Measurements from ENCODE around the gene TFPT.

TFPT gene

GRCh38 chr19:54137699-54138488 is 22.4 kb upstream of the TFPT start, which contains the start of gene CNOT3:
Gene CNOT3, plus strand, starts transcription at chr19:54137762. Its CDS starts 5,217 bp downstream, at chr19:54142979.
- ATAC-seq (ENCODE audit: low read depth) = no peak
- peak within 1 kb of the TSS; percentile 84 for H3K4me3 Mint-ChIP-seq
- H3K27me3 Mint-ChIP-seq = peaks cover 2% of the 10 kb centered on the region
- H3K36me3 Mint-ChIP-seq = peaks cover 9% of the 10 kb centered on the region
- H3K27ac Mint-ChIP-seq = peak within 1 kb of the TSS; percentile 95
- H3K4me1 Mint-ChIP-seq = peaks cover 30% of the 10 kb centered on the region
- no peak for DNase-seq (ENCODE audit: low spot score in 2 of 2)
- H3K9me3 Mint-ChIP-seq = no peaks in the 10 kb centered on the region

DNA sequence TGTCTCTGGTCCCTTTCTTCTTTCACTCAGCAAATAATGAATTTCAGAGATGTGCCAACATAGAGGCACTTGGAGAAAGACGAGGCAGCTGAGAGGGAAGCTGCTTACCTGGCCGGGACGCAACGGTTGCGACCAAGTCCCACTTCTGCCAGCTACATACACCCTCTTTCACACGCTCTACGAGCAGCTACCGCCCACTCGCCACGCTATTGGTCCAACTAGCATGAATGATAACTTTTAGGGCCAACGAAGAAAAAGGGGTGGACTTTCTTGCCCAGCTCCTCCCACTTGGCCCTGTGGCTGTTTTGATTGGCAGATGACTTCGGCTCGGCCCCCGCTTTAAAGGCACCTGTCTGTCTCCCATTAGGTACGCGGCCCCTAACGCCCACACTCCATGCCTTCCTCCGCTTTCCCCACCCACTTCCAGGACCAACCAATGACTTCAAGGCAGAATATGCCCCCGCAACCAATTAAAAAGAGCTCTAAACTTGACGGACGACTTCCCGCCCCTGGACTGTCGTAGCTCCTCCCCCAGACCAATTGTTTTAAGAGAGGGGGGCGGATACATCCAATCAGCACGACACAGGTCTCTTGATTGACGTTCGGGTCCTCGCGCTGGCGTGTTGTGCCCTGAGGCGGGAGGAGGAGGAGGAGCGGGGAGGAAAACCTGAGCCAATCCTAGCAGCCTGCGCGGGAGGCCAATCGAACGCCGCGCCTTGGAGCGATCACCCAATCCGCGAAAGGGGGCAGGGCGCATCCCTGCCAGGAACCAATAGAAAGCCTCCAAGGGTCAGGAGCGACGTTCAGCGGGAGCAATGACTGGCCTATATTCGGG is 21.6 kb upstream of the TFPT start:
- H3K27ac Mint-ChIP-seq = peak overlapping the region; percentile 95
- peak overlapping the region; percentile 84 for H3K4me3 Mint-ChIP-seq
- peaks cover 2% of the 10 kb centered on the region for H3K27me3 Mint-ChIP-seq
- DNase-seq (ENCODE audit: low spot score in 2 of 2) = peak; percentile 91 to 97
- H3K36me3 Mint-ChIP-seq = peaks cover 6% of the 10 kb centered on the region
- ATAC-seq (ENCODE audit: low read depth) = peak; percentile 75
- peaks cover 27% of the 10 kb centered on the region for H3K4me1 Mint-ChIP-seq
- H3K9me3 Mint-ChIP-seq = no peaks in the 10 kb centered on the region

- peak overlapping the region; percentile 84 for H3K4me3 Mint-ChIP-seq
- ATAC-seq (ENCODE audit: low read depth) (no peak), DNase-seq (ENCODE audit: low spot score in 2 of 2) (no peak)
- H3K36me3 Mint-ChIP-seq = peaks cover 4% of the 10 kb centered on the region
- H3K27ac Mint-ChIP-seq = peak overlapping the region; percentile 95
- H3K27me3 Mint-ChIP-seq = peaks cover 2% of the 10 kb centered on the region
- H3K4me1 Mint-ChIP-seq = peaks cover 23% of the 10 kb centered on the region
- no peaks in the 10 kb centered on the region for H3K9me3 Mint-ChIP-seq
Observed at GRCh38 chr19:54136086-54136863, 20.8 kb upstream of the TFPT start.

DNA sequence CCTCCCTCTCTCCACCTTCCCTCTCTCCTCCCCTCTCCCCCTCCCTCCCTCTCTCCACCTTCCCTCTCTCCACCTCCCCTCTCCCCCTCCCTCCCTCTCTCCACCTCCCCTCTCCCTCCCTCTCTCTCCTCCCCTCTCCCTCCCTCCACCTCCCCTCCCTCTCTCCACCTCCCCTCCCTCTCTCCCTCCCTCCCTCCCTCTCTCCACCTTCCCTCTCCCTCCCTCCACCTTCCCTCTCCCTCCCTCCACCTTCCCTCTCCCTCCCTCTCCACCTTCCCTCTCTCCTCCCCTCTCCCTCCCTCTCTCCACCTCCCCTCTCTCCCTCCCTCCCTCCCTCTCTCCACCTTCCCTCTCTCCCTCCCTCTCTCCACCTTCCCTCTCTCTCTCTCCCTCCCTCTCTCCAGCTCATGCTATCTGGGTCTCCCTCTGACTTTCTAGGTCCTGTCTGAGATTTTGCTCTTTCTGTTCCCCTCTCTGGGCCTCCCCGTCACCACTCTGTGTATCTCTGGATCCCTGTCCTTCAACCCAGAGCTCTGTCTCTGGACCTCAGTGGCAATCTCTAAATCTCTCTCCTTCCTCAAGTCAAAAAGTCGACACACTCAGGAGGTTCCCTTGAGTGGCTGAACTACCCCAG is 18.6 kb upstream of the TFPT start:
- peaks cover 4% of the 10 kb centered on the region for H3K36me3 Mint-ChIP-seq
- no peak overlapping the region for H3K27ac Mint-ChIP-seq
- no peak for ATAC-seq (ENCODE audit: low read depth)
- no peak for DNase-seq (ENCODE audit: low spot score in 2 of 2)
- no peak overlapping the region for H3K4me3 Mint-ChIP-seq
- no peaks in the 10 kb centered on the region for H3K9me3 Mint-ChIP-seq
- peaks cover 2% of the 10 kb centered on the region for H3K27me3 Mint-ChIP-seq
- H3K4me1 Mint-ChIP-seq = peaks cover 16% of the 10 kb centered on the region

- ATAC-seq (ENCODE audit: low read depth) (no peak), DNase-seq (ENCODE audit: low spot score in 2 of 2) (no peak)
- Mint-ChIP-seq H3K9me3 (no peaks in the 10 kb centered on the region), H3K27ac (no peak overlapping the region), H3K36me3 (peaks cover 4% of the 10 kb centered on the region), H3K27me3 (peaks cover 2% of the 10 kb centered on the region), H3K4me1 (peaks cover 10% of the 10 kb centered on the region), H3K4me3 (no peak overlapping the region)
Observed at GRCh38 chr19:54133312-54133956, 18.0 kb upstream of the TFPT start.

GRCh38 chr19:54129617-54129996 is 14.2 kb upstream of the TFPT start:
- H3K36me3 Mint-ChIP-seq = peaks cover 16% of the 10 kb centered on the region

GRCh38 chr19:54128796-54129616 is 13.5 kb upstream of the TFPT start:
- H3K36me3 Mint-ChIP-seq = peaks cover 16% of the 10 kb centered on the region
- no peaks in the 10 kb centered on the region for H3K4me1 Mint-ChIP-seq
- no peak overlapping the region for H3K27ac Mint-ChIP-seq
- no peak overlapping the region for H3K4me3 Mint-ChIP-seq
- DNase-seq (ENCODE audit: low spot score in 2 of 2) = no peak
- H3K27me3 Mint-ChIP-seq = no peaks in the 10 kb centered on the region
- no peaks in the 10 kb centered on the region for H3K9me3 Mint-ChIP-seq
- no peak for ATAC-seq (ENCODE audit: low read depth)

More at GRCh38 chr19:54129617-54129996, 14.2 kb upstream of the TFPT start:
- peaks cover 3% of the 10 kb centered on the region for H3K4me1 Mint-ChIP-seq
- H3K27me3 Mint-ChIP-seq = peaks cover 2% of the 10 kb centered on the region
- no peaks in the 10 kb centered on the region for H3K9me3 Mint-ChIP-seq
- no peak overlapping the region for H3K27ac Mint-ChIP-seq
- DNase-seq (ENCODE audit: low spot score in 2 of 2) (no peak), ATAC-seq (ENCODE audit: low read depth) (no peak)
- no peak overlapping the region for H3K4me3 Mint-ChIP-seq

- H3K27ac Mint-ChIP-seq = no peak overlapping the region
- H3K4me3 Mint-ChIP-seq = no peak overlapping the region
- no peaks in the 10 kb centered on the region for H3K9me3 Mint-ChIP-seq
- peaks cover 18% of the 10 kb centered on the region for H3K36me3 Mint-ChIP-seq
- ATAC-seq (ENCODE audit: low read depth) (no peak), DNase-seq (ENCODE audit: low spot score in 2 of 2) (no peak)
- H3K27me3 Mint-ChIP-seq = no peaks in the 10 kb centered on the region
- no peaks in the 10 kb centered on the region for H3K4me1 Mint-ChIP-seq
Observed at GRCh38 chr19:54128441-54128725, 12.9 kb upstream of the TFPT start.

GRCh38 chr19:54127688-54128440 is 12.4 kb upstream of the TFPT start:
- Mint-ChIP-seq H3K27ac (no peak overlapping the region), H3K4me3 (no peak overlapping the region), H3K4me1 (no peaks in the 10 kb centered on the region), H3K9me3 (no peaks in the 10 kb centered on the region), H3K27me3 (no peaks in the 10 kb centered on the region), H3K36me3 (peaks cover 23% of the 10 kb centered on the region)
- DNase-seq (ENCODE audit: low spot score in 2 of 2) (no peak), ATAC-seq (ENCODE audit: low read depth) (no peak)

DNA sequence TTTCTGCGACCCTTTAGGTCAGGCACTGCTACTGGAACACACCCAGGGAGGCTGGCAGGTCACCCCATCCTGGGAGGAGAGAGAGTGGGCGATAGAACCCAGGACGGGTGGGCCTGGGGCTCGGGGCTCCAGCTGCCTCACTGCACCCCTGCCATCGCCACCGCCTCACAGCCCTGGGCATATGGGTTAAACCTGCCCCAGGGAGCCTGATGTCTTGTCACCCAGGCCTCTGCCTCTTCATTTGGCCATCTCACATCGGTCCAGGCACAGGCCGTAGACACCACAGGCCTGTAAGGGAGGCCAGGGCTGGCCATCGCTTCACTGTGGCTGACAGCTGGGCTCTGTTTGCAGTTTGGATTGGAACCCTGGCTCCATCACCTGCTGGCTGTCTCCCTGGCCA is 10.3 kb upstream of the TFPT start:
- Mint-ChIP-seq H3K4me3 (no peak overlapping the region), H3K27me3 (no peaks in the 10 kb centered on the region), H3K4me1 (no peaks in the 10 kb centered on the region), H3K27ac (no peak overlapping the region), H3K9me3 (no peaks in the 10 kb centered on the region), H3K36me3 (peaks cover 36% of the 10 kb centered on the region)
- DNase-seq (ENCODE audit: low spot score in 2 of 2) (no peak), ATAC-seq (ENCODE audit: low read depth) (no peak)

- ATAC-seq (ENCODE audit: low read depth) (no peak), DNase-seq (ENCODE audit: low spot score in 2 of 2) (no peak)
- Mint-ChIP-seq H3K27ac (no peak overlapping the region), H3K4me1 (no peaks in the 10 kb centered on the region), H3K9me3 (no peaks in the 10 kb centered on the region), H3K36me3 (peaks cover 39% of the 10 kb centered on the region), H3K27me3 (no peaks in the 10 kb centered on the region), H3K4me3 (no peak overlapping the region)
Observed at GRCh38 chr19:54124393-54124792, 8.9 kb upstream of the TFPT start.

DNA sequence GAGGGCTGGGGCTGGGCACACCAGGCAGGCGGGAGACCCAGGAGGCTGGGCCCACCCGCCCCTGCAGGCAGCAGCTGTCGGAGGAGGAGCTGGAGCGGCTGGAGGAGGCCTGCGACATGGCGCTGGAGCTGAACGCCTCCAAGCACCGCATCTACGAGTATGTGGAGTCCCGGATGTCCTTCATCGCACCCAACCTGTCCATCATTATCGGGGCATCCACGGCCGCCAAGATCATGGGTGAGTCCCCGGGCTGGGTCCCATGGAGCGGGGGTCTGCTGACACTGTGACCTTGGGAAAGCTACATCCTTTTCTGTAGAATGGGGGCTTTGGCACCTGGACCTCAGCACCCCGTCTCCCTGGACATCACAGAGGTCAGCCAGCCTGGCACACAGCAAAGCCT is 8.2 kb upstream of the TFPT start:
- H3K9me3 Mint-ChIP-seq = no peaks in the 10 kb centered on the region
- DNase-seq (ENCODE audit: low spot score in 2 of 2) (no peak), ATAC-seq (ENCODE audit: low read depth) (no peak)
- H3K27me3 Mint-ChIP-seq = no peaks in the 10 kb centered on the region
- no peaks in the 10 kb centered on the region for H3K4me1 Mint-ChIP-seq
- no peak overlapping the region for H3K4me3 Mint-ChIP-seq
- peaks cover 37% of the 10 kb centered on the region for H3K36me3 Mint-ChIP-seq
- no peak overlapping the region for H3K27ac Mint-ChIP-seq
